Neural cell (in vitro differentiated cells): Measurements from ENCODE around the gene PITX1. TPM values are rescaled to one million over a fixed set of nuclear protein-coding genes. Genes with fewer than 3 reads are reported as not detected.

Source experiments
- H2AFZ ChIP-seq: fragments of 200-600, 300-800 bp; sonication (generic), shearing (Covaris generic); 2 replicates; pipeline ENCODE4 v1.6.0; 2014; ENCODE audit warnings: low read depth, mild to moderate bottlenecking, antibody characterized with exemption, low read length, moderate library complexity
- H3F3A ChIP-seq: fragments of 200-600 bp; shearing (Covaris generic); 2 replicates; pipeline ENCODE4 v1.6.1; 2016; ENCODE audit warnings: mild to moderate bottlenecking, moderate library complexity, mixed read lengths, antibody characterized with exemption, low read length; ENCODE audit not compliant: insufficient read depth, poor library complexity, severe bottlenecking
- H3K27ac ChIP-seq: fragments of 200-600, 300-800 bp; sonication (generic), shearing (Covaris generic); 2 replicates; pipeline ENCODE4 v1.5.1; 2014; ENCODE audit warnings: mild to moderate bottlenecking, low read length, moderate library complexity
- H3K27me3 ChIP-seq: fragments of 300-800, 200-600 bp; sonication (generic), shearing (Covaris generic); 2 replicates; pipeline ENCODE4 v1.6.0; 2014; ENCODE audit warnings: mild to moderate bottlenecking, low read depth, low read length, moderate library complexity; ENCODE audit not compliant: insufficient read depth
- H3K36me3 ChIP-seq: fragments of 300-800, 200-600 bp; sonication (generic), shearing (Covaris generic); 2 replicates; pipeline ENCODE4 v1.5.1; 2014; ENCODE audit warnings: mild to moderate bottlenecking, antibody characterized with exemption, low read length, moderate library complexity; ENCODE audit not compliant: insufficient read depth
- H3K4me2 ChIP-seq: fragments of 300-800, 200-600 bp; sonication (generic), shearing (Covaris generic); 2 replicates; pipeline ENCODE4 v1.6.0; 2014; ENCODE audit warnings: mild to moderate bottlenecking, low read length
- H3K4me3 ChIP-seq: fragments of 300-800, 200-600 bp; sonication (generic), shearing (Covaris generic); 2 replicates; pipeline ENCODE4 v1.5.1; 2014; ENCODE audit warnings: mild to moderate bottlenecking, low read length, moderate library complexity
- H3K79me2 ChIP-seq: fragments of 200-600 bp; shearing (Covaris generic); replicated peaks from 2 replicates; pipeline ENCODE4 v1.6.0; 2014; ENCODE audit warnings: mild to moderate bottlenecking, low read length, moderate library complexity; ENCODE audit not compliant: insufficient read depth
- H3K9ac ChIP-seq: fragments of 300-800, 200-600 bp; sonication (generic), shearing (Covaris generic); 2 replicates; pipeline ENCODE4 v1.6.1; 2016; ENCODE audit warnings: mild to moderate bottlenecking, low read length, mixed read lengths
- H3K9me2 ChIP-seq: fragments of 200-600 bp; shearing (Covaris generic); 2 replicates; pipeline ENCODE4 v1.6.1; 2016; ENCODE audit warnings: mild to moderate bottlenecking, low read length, mixed read lengths; ENCODE audit not compliant: insufficient read depth
- H3K9me3 ChIP-seq: fragments of 200-600, 300-800 bp; sonication (generic), shearing (Covaris generic); 2 replicates; pipeline ENCODE4 v1.6.1; 2016; ENCODE audit warnings: mild to moderate bottlenecking, mixed run types, low read length, moderate library complexity, mixed read lengths
- H4K20me1 ChIP-seq: fragments of 200-600 bp; shearing (Covaris generic); 2 replicates; pipeline ENCODE4 v1.6.1; 2016; ENCODE audit warnings: mild to moderate bottlenecking, mixed run types; ENCODE audit not compliant: insufficient read depth
- EP300 ChIP-seq: fragments of 450-650 bp; conservative IDR thresholded peaks from 2 replicates; pipeline ENCODE4 v1.6.1; 2014; ENCODE audit warnings: antibody characterized with exemption, mild to moderate bottlenecking, moderate library complexity; ENCODE audit not compliant: poor library complexity, severe bottlenecking
- EZH2 ChIP-seq: fragments of 200-600, 300-800 bp; shearing (Covaris generic), sonication (generic); IDR thresholded peaks from 2 replicates; pipeline ENCODE4 v1.6.1; 2014; ENCODE audit warnings: antibody characterized with exemption, low read length, borderline replicate concordance, mild to moderate bottlenecking; ENCODE audit not compliant: insufficient read depth, poor library complexity, severe bottlenecking
- MXI1 ChIP-seq: fragments of 450-650 bp; conservative IDR thresholded peaks from 2 replicates; pipeline ENCODE4 v1.6.1; 2014; ENCODE audit warnings: antibody characterized with exemption, mild to moderate bottlenecking; ENCODE audit not compliant: poor library complexity, severe bottlenecking
- POLR2AphosphoS5 ChIP-seq: IDR thresholded peaks from 2 replicates; pipeline ENCODE4 v1.6.1; 2012
- RAD21 ChIP-seq: fragments of 450-650 bp; conservative IDR thresholded peaks from 2 replicates; pipeline ENCODE4 v1.6.1; 2014; ENCODE audit warnings: antibody characterized with exemption, mild to moderate bottlenecking, moderate library complexity
- SMC3 ChIP-seq: fragments of 450-650 bp; conservative IDR thresholded peaks from 2 replicates; pipeline ENCODE4 v1.6.1; 2014; ENCODE audit warnings: antibody characterized with exemption, mild to moderate bottlenecking, moderate library complexity; ENCODE audit not compliant: poor library complexity
- TAF1 ChIP-seq: IDR thresholded peaks from 2 replicates; pipeline ENCODE4 v1.6.1; 2012; ENCODE audit warnings: low read depth
- polyA plus RNA-seq: library from polyadenylated mRNA; depleted of rRNA; stranded (reverse); fragments of >200 nt; gene quantifications from 2 replicates; pipeline ENCODE4 v1.2.3, GENCODE V29; 2014
- TF ChIP-seq, protein P1 (sequence below): fragments of 450-650 bp; IDR thresholded peaks from 2 replicates; pipeline ENCODE4 v1.5.1; 2014; ENCODE audit warnings: antibody characterized with exemption, mild to moderate bottlenecking, moderate library complexity; ENCODE audit not compliant: poor library complexity, severe bottlenecking
- TF ChIP-seq, protein P2 (sequence below): IDR thresholded peaks from 2 replicates; pipeline ENCODE4 v1.6.1; 2012; ENCODE audit warnings: borderline replicate concordance

PITX1 gene
- polyA plus RNA-seq, 1 donor from 2014 or later = not detected

DNA sequence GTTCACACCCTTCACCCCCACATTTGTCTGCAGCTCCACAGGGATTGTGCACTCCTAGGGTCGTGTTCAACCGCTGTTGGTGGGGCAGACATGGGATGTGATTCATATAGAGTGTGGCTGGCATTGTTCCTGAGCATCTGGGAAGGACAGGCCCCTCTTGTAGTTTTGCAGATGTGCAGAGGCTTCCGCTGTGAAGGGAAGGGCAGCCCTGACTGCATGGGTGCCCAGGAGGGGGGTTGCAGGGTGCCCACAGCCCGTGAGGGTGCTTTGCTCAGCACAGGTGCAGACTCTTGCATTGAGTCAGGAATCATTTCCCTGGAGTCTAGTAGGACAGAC lies 30.2 kb upstream of the PITX1 start:
- H3K27me3 ChIP-seq = no peaks in the 10 kb centered on the region
- no peak overlapping the region for H3K27ac ChIP-seq
- no peak overlapping the region for H2AFZ ChIP-seq
- H3F3A ChIP-seq = no peaks in the 10 kb centered on the region
- no peaks in the 10 kb centered on the region for H3K79me2 ChIP-seq
- H3K9me3 ChIP-seq = no peaks in the 10 kb centered on the region
- H3K9me2 ChIP-seq = no peaks in the 10 kb centered on the region
- no peaks in the 10 kb centered on the region for H4K20me1 ChIP-seq
- no peaks in the 10 kb centered on the region for H3K36me3 ChIP-seq
- H3K4me3 ChIP-seq = no peak overlapping the region
- H3K9ac ChIP-seq = no peak overlapping the region
- no peak overlapping the region for H3K4me2 ChIP-seq
- TF ChIP-seq RAD21 (no peak), MXI1 (no peak), EP300 (no peak), TAF1 (no peak), POLR2AphosphoS5 (no peak)
- TF ChIP-seq, protein P1, sequence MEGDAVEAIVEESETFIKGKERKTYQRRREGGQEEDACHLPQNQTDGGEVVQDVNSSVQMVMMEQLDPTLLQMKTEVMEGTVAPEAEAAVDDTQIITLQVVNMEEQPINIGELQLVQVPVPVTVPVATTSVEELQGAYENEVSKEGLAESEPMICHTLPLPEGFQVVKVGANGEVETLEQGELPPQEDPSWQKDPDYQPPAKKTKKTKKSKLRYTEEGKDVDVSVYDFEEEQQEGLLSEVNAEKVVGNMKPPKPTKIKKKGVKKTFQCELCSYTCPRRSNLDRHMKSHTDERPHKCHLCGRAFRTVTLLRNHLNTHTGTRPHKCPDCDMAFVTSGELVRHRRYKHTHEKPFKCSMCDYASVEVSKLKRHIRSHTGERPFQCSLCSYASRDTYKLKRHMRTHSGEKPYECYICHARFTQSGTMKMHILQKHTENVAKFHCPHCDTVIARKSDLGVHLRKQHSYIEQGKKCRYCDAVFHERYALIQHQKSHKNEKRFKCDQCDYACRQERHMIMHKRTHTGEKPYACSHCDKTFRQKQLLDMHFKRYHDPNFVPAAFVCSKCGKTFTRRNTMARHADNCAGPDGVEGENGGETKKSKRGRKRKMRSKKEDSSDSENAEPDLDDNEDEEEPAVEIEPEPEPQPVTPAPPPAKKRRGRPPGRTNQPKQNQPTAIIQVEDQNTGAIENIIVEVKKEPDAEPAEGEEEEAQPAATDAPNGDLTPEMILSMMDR = no peak
- TF ChIP-seq, protein P2, sequence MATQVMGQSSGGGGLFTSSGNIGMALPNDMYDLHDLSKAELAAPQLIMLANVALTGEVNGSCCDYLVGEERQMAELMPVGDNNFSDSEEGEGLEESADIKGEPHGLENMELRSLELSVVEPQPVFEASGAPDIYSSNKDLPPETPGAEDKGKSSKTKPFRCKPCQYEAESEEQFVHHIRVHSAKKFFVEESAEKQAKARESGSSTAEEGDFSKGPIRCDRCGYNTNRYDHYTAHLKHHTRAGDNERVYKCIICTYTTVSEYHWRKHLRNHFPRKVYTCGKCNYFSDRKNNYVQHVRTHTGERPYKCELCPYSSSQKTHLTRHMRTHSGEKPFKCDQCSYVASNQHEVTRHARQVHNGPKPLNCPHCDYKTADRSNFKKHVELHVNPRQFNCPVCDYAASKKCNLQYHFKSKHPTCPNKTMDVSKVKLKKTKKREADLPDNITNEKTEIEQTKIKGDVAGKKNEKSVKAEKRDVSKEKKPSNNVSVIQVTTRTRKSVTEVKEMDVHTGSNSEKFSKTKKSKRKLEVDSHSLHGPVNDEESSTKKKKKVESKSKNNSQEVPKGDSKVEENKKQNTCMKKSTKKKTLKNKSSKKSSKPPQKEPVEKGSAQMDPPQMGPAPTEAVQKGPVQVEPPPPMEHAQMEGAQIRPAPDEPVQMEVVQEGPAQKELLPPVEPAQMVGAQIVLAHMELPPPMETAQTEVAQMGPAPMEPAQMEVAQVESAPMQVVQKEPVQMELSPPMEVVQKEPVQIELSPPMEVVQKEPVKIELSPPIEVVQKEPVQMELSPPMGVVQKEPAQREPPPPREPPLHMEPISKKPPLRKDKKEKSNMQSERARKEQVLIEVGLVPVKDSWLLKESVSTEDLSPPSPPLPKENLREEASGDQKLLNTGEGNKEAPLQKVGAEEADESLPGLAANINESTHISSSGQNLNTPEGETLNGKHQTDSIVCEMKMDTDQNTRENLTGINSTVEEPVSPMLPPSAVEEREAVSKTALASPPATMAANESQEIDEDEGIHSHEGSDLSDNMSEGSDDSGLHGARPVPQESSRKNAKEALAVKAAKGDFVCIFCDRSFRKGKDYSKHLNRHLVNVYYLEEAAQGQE = no peak

DNA sequence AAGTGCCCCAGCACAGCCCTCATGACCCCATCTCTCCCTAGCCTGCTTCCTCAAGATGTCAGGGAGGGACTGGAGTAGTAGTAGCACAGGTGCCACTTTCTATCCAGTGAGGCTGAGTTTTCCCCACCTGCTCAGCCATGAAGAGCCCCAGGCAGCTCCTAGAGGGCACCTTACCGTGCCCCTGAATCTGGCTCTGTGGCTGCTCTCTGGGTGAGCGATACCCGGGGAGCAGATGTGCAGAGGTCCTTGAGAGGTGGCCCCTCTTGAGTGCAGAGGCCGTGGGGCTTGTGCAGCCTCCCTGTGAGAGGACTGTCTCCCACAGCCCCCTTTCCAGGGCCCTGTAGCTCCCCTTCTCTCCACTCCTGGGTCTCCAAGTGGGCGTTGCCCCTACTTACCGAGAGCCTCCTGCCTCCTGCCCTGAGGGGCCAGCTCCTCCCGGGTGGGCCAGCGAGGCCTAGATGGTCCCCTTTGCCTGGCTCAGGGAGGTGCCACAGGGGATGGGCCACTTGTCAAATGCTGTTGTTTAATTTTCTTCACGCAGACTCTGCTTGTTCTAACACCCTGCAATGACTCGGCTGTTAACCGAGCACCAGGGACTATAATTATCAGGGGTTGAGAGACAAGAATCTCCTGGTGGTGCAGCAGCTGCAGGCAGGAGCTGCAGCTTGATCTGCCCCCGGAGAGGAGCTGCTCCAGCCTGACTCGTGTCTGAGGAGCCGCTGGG lies 29.6 kb upstream of the PITX1 start:
- no peaks in the 10 kb centered on the region for H3K27me3 ChIP-seq

More for the DNA sequence above, 29.6 kb upstream of the PITX1 start:
- Histone ChIP-seq H3K36me3 (no peaks in the 10 kb centered on the region), H3F3A (no peaks in the 10 kb centered on the region), H3K4me2 (no peak overlapping the region), H3K27ac (no peak overlapping the region), H3K79me2 (no peaks in the 10 kb centered on the region), H2AFZ (no peak overlapping the region), H3K4me3 (no peak overlapping the region), H3K9me2 (no peaks in the 10 kb centered on the region), H3K9me3 (no peaks in the 10 kb centered on the region), H4K20me1 (no peaks in the 10 kb centered on the region), H3K9ac (no peak overlapping the region)
- TF ChIP-seq TAF1 (no peak), EZH2 (no peak), SMC3 (no peak), MXI1 (no peak), POLR2AphosphoS5 (no peak), EP300 (no peak), RAD21 (no peak)
- TF ChIP-seq, protein P1 = no peak
- TF ChIP-seq, protein P2 = no peak
